Measurements from ENCODE around the gene RIMS3. TPM values are rescaled to one million over a fixed set of nuclear protein-coding genes. Genes with fewer than 3 reads are reported as not detected.

The RIMS3 gene
- total RNA-seq, 1 experiment from 2014 or later = 13.7 TPM

DNA sequence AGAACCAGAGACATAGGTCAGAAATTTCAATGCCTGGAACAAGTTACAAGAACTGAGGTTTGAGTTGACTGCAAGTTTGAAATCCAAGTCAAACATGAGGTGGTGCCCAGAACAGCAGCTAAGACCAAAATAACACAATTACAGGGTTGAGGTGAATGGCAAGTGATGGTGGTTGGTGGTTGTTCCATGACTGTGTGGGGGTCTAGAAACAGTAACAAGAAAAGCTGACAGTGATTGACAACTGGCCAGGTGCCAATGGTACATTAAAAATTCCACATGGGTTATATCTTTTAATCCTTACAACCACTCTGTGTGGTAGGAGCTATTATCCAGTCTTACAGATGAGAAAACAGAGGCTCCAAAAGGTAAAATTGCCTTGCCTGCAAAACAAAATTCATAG lies 32.0 kb downstream of the RIMS3 start:
- Histone ChIP-seq H3K9me3 (ENCODE audit: control insufficient read depth, low read depth, low read length) (no peaks in the 10 kb centered on the region), H4K8ac (replicated peaks; ENCODE audit: insufficient read length, low read depth, low read length) (no peak overlapping the region), H2BK15ac (ENCODE audit: low read depth, low read length) (no peak overlapping the region), H3K27me3 (ENCODE audit: insufficient read depth, low read length) (no peaks in the 10 kb centered on the region), H3K79me2 (ENCODE audit: insufficient read depth, low read length) (no peaks in the 10 kb centered on the region), H3T11ph (ENCODE audit: low read length) (no peak overlapping the region), H4K91ac (ENCODE audit: insufficient read length, low read depth, low read length) (no peak overlapping the region), H3K4me2 (ENCODE audit: insufficient read depth, insufficient read length, low read length) (no peak overlapping the region), H3K23ac (ENCODE audit: insufficient read length, low read depth, low read length) (no peak overlapping the region), H3K56ac (ENCODE audit: insufficient read length, low read depth, low read length) (no peak overlapping the region), H3K79me1 (ENCODE audit: insufficient read depth, low read depth, low read length, poor library complexity, severe bottlenecking) (no peaks in the 10 kb centered on the region), H3K18ac (ENCODE audit: insufficient read length, low read depth, low read length) (no peak overlapping the region), H2AK5ac (ENCODE audit: insufficient read length, low read length) (no peak overlapping the region), H3K4me1 (ENCODE audit: insufficient read depth, low read length) (no peaks in the 10 kb centered on the region), H4K5ac (ENCODE audit: insufficient read length, low read depth, low read length) (no peak overlapping the region), H2BK120ac (ENCODE audit: low read depth, low read length, poor library complexity, severe bottlenecking) (no peak overlapping the region), H3K4ac (ENCODE audit: low read depth, low read length) (no peak overlapping the region), H4K20me1 (ENCODE audit: control insufficient read depth, insufficient read depth, insufficient read length) (no peaks in the 10 kb centered on the region), H3K23me2 (ENCODE audit: insufficient read length, low read depth, low read length, poor library complexity, severe bottlenecking) (no peaks in the 10 kb centered on the region), H2BK5ac (ENCODE audit: insufficient read length, low read length) (no peak overlapping the region), H2BK12ac (ENCODE audit: insufficient read length, low read depth, low read length) (no peak overlapping the region), H3K27ac (ENCODE audit: insufficient read length, low read depth, low read length) (no peak overlapping the region), H2AFZ (ENCODE audit: low read length) (no peak overlapping the region), H3K9ac (ENCODE audit: extremely low read depth, insufficient read length, low read length) (no peak overlapping the region), H2BK20ac (ENCODE audit: low read depth, low read length, poor library complexity, severe bottlenecking) (no peak overlapping the region), H3K14ac (ENCODE audit: insufficient read depth, low read length) (no peak overlapping the region)
- 0 out of 4 replicates have a peak, but pooled peaks cover 0 to 2% of the 10 kb centered on the region in 2 experiments for H3K4me1 Mint-ChIP-seq
- no peaks in the 10 kb centered on the region for H3K9me3 Mint-ChIP-seq
- no peak for TF ChIP-seq CTCF (conservative IDR thresholded peaks at IDR 0.05)
- DNase-seq = no peak
- H3K36me3 Mint-ChIP-seq (ENCODE audit: insufficient read depth in 1 of 3, low read depth in 3 of 3) = peaks cover 2 to 5% (median 2%) of the 10 kb centered on the region in 3 experiments; a peak in 3 of 7 replicates
- H3K4me3 Mint-ChIP-seq = no peak overlapping the region
- H3K27me3 Mint-ChIP-seq (ENCODE audit: low read depth) = no peaks in the 10 kb centered on the region
- H3K27ac Mint-ChIP-seq = no peak overlapping the region
